ENCODE results near the gene NKX1-1.

GRCh38 chr4:1354136-1354982 lies 51.9 kb downstream of the NKX1-1 start:
- no peak for TF ChIP-seq EP300 (IDR thresholded peaks at IDR 0.05)
- no peak for TF ChIP-seq CTCF (IDR thresholded peaks at IDR 0.05)
